Nephron (organoid): Measurements from ENCODE around the gene TBC1D8.
A peak's percentile ranks its signal among the peaks of the same experiment; 100 is the strongest.

Source experiments
- H3K27ac Mint-ChIP-seq, 3 experiments: 2 replicates each; pipeline ENCODE4 v1.8.0; 2020; ENCODE audit warnings: mixed read lengths in 3 of 3, mild to moderate bottlenecking in 2 of 3, moderate library complexity in 1 of 3
- H3K27me3 Mint-ChIP-seq: 2 replicates; pipeline ENCODE4 v1.8.0; 2021; ENCODE audit warnings: low read depth, mild to moderate bottlenecking, moderate library complexity, mixed read lengths
- H3K36me3 Mint-ChIP-seq: 2 replicates; pipeline ENCODE4 v1.8.0; 2020; ENCODE audit warnings: low read depth, mixed read lengths
- H3K4me1 Mint-ChIP-seq: 2 replicates; pipeline ENCODE4 v1.8.0; 2020; ENCODE audit warnings: mixed read lengths
- H3K4me3 Mint-ChIP-seq, 3 experiments: 2 replicates each; pipeline ENCODE4 v1.8.0; 2020; ENCODE audit warnings: mild to moderate bottlenecking in 3 of 3, mixed read lengths in 3 of 3, moderate library complexity in 2 of 3
- H3K9me3 Mint-ChIP-seq: 2 replicates; pipeline ENCODE4 v1.8.0; 2020; ENCODE audit warnings: mixed read lengths
- CTCF ChIP-seq, 3 experiments: fragments of 200-600 bp; sonication (generic); IDR thresholded peaks; one replicate each; pipeline ENCODE4 v1.5.0; 2021; ENCODE audit warnings: antibody characterized with exemption in 3 of 3; ENCODE audit not compliant: unreplicated experiment in 3 of 3

Gene TBC1D8

GRCh38 chr2:101111917-101112771 lies 39.0 kb downstream of the TBC1D8 start:
- Mint-ChIP-seq H3K9me3 (no peaks in the 10 kb centered on the region), H3K4me1 (peaks cover 80% of the 10 kb centered on the region), H3K36me3 (no peaks in the 10 kb centered on the region), H3K27me3 (no peaks in the 10 kb centered on the region), H3K27ac (peak overlapping the region; percentile 74 to 93 (median 78)), H3K4me3 (peak overlapping the region in 1 of 3 experiments; percentile 46)
- TF ChIP-seq CTCF (IDR thresholded peaks at IDR 0.05; ENCODE audit: unreplicated experiment in 3 of 3): no peak

- no peak for TF ChIP-seq CTCF (IDR thresholded peaks at IDR 0.05; ENCODE audit: unreplicated experiment in 3 of 3)
- H3K27me3 Mint-ChIP-seq: no peaks in the 10 kb centered on the region
- peaks cover 88% of the 10 kb centered on the region for H3K4me1 Mint-ChIP-seq
- peak overlapping the region; percentile 74 to 93 (median 78) for H3K27ac Mint-ChIP-seq
- H3K36me3 Mint-ChIP-seq: no peaks in the 10 kb centered on the region
- H3K4me3 Mint-ChIP-seq: no peak overlapping the region
- H3K9me3 Mint-ChIP-seq: no peaks in the 10 kb centered on the region
These were observed 39.8 kb downstream of the TBC1D8 start for GRCh38 chr2:101111262-101111838.

GRCh38 chr2:101109451-101110118 lies 41.6 kb downstream of the TBC1D8 start:
- H3K27me3 Mint-ChIP-seq: no peaks in the 10 kb centered on the region
- peaks cover 83% of the 10 kb centered on the region for H3K4me1 Mint-ChIP-seq
- H3K9me3 Mint-ChIP-seq: no peaks in the 10 kb centered on the region
- no peaks in the 10 kb centered on the region for H3K36me3 Mint-ChIP-seq
- peak overlapping the region; percentile 98 to 99 (median 99) for H3K27ac Mint-ChIP-seq
- H3K4me3 Mint-ChIP-seq: peak overlapping the region; percentile 25 to 57 (median 46)
- no peak for TF ChIP-seq CTCF (IDR thresholded peaks at IDR 0.05; ENCODE audit: unreplicated experiment in 3 of 3)

GRCh38 chr2:101108357-101108756 lies 42.8 kb downstream of the TBC1D8 start:
- no peaks in the 10 kb centered on the region for H3K27me3 Mint-ChIP-seq
- no peak overlapping the region for H3K4me3 Mint-ChIP-seq
- peak overlapping the region; percentile 98 to 99 (median 99) for H3K27ac Mint-ChIP-seq
- H3K9me3 Mint-ChIP-seq: peaks cover 7% of the 10 kb centered on the region
- H3K36me3 Mint-ChIP-seq: peaks cover 10% of the 10 kb centered on the region
- TF ChIP-seq CTCF (IDR thresholded peaks at IDR 0.05; ENCODE audit: unreplicated experiment in 3 of 3): no peak
- peaks cover 72% of the 10 kb centered on the region for H3K4me1 Mint-ChIP-seq

GRCh38 chr2:101107241-101107640 lies 43.9 kb downstream of the TBC1D8 start:
- Mint-ChIP-seq H3K27ac (peak overlapping the region; percentile 50 to 98 (median 56)), H3K9me3 (peaks cover 16% of the 10 kb centered on the region), H3K36me3 (peaks cover 21% of the 10 kb centered on the region), H3K4me1 (peaks cover 61% of the 10 kb centered on the region), H3K27me3 (no peaks in the 10 kb centered on the region), H3K4me3 (no peak overlapping the region)
- no peak for TF ChIP-seq CTCF (IDR thresholded peaks at IDR 0.05; ENCODE audit: unreplicated experiment in 3 of 3)
